ENCODE measurements around the gene OMD. TPM values are rescaled to one million over a fixed set of nuclear protein-coding genes. Genes with fewer than 3 reads are reported as not detected.

Gene OMD
- total RNA-seq, 1 donor from 2014 or later = not detected

- Mint-ChIP-seq H3K4me3 (ENCODE audit: low read depth) (no peak overlapping the region), H3K36me3 (ENCODE audit: insufficient read depth) (peaks cover 1% of the 10 kb centered on the region), H3K9me3 (ENCODE audit: low read depth) (no peaks in the 10 kb centered on the region), H3K27ac (no peak overlapping the region), H3K27me3 (no peaks in the 10 kb centered on the region), H3K4me1 (ENCODE audit: low read depth) (peaks cover 2% of the 10 kb centered on the region)
- DNase-seq (ENCODE audit: low spot score, unreplicated experiment) = no peak
- no peak for TF ChIP-seq CTCF (IDR thresholded peaks at IDR 0.05; ENCODE audit: unreplicated experiment)
Measured at GRCh38 chr9:92378865-92379560, 45.3 kb downstream of the OMD start.

DNA sequence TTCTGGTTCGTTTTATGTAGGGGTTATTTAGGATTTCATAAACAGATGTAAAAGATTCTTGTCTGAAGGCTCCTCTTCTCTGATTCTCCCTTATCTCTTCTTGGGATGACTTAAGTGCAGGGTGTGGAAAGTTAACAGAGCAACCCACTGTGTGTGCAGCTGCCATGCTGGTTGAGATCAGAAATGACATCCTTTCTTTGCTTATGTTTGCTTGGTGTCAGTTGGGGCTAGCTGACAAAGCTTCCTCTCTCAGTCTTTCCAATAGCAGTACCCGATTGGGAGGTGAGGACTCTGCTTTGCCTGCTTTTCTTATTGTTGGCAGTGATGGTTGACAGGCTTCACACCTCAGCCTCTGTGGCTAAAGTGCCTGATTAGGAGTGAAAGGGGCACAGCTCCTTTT lies 46.4 kb downstream of the OMD start:
- DNase-seq (ENCODE audit: low spot score, unreplicated experiment) = no peak
- H3K27ac Mint-ChIP-seq = no peak overlapping the region
- H3K27me3 Mint-ChIP-seq = no peaks in the 10 kb centered on the region
- H3K4me3 Mint-ChIP-seq (ENCODE audit: low read depth) = no peak overlapping the region
- H3K36me3 Mint-ChIP-seq (ENCODE audit: insufficient read depth) = peaks cover 1% of the 10 kb centered on the region
- peaks cover under 1% of the 10 kb centered on the region for H3K9me3 Mint-ChIP-seq (ENCODE audit: low read depth)
- TF ChIP-seq CTCF (IDR thresholded peaks at IDR 0.05; ENCODE audit: unreplicated experiment) = no peak
- peaks cover 2% of the 10 kb centered on the region for H3K4me1 Mint-ChIP-seq (ENCODE audit: low read depth)

DNA sequence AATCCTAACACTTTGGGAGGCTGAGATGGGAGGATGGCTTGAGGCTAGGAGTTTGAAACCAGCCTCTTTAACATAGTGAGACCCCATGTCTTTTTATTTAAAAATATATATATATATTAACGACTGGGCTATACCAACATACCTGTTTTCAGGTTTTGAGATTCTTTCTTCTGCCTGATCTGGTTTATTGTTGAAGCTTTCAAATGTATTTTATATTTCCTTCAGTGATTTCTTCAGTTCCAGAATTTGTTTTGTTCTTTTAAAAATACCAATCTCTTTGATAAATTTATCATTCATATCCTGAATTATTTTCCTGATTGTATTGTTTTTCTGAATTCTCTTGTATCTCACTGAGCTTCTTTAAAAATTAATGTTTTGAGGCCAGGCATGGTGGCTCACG lies 51.1 kb downstream of the OMD start:
- DNase-seq (ENCODE audit: low spot score, unreplicated experiment) = no peak
- H3K9me3 Mint-ChIP-seq (ENCODE audit: low read depth) = peaks cover 5% of the 10 kb centered on the region
- H3K4me1 Mint-ChIP-seq (ENCODE audit: low read depth) = no peaks in the 10 kb centered on the region
- TF ChIP-seq CTCF (IDR thresholded peaks at IDR 0.05; ENCODE audit: unreplicated experiment) = no peak
- no peaks in the 10 kb centered on the region for H3K27me3 Mint-ChIP-seq
- H3K36me3 Mint-ChIP-seq (ENCODE audit: insufficient read depth) = peaks cover 3% of the 10 kb centered on the region
- no peak overlapping the region for H3K4me3 Mint-ChIP-seq (ENCODE audit: low read depth)
- H3K27ac Mint-ChIP-seq = no peak overlapping the region

- Mint-ChIP-seq H3K27me3 (no peaks in the 10 kb centered on the region), H3K36me3 (ENCODE audit: insufficient read depth) (peaks cover 2% of the 10 kb centered on the region), H3K4me3 (ENCODE audit: low read depth) (no peak overlapping the region), H3K9me3 (ENCODE audit: low read depth) (peaks cover 5% of the 10 kb centered on the region), H3K27ac (no peak overlapping the region), H3K4me1 (ENCODE audit: low read depth) (no peaks in the 10 kb centered on the region)
- no peak for DNase-seq (ENCODE audit: low spot score, unreplicated experiment)
- TF ChIP-seq CTCF (IDR thresholded peaks at IDR 0.05; ENCODE audit: unreplicated experiment) = no peak
Measured at GRCh38 chr9:92369075-92369474, 55.2 kb downstream of the OMD start.

Other genes with a start within 250 kb of the OMD start
- gene IARS1, start 130.8 kb downstream of the OMD start, total RNA-seq = 170 and 186 TPM in 2 replicates
- 37.7 and 38.3 TPM in 2 replicates for gene NOL8, start 99.1 kb downstream of the OMD start, total RNA-seq
- 5.0 and 6.9 TPM in 2 replicates for gene CENPP, start 98.5 kb downstream of the OMD start, total RNA-seq
- gene OGN, start 19.9 kb downstream of the OMD start, total RNA-seq = not detected in 2 replicates
- not detected in 2 replicates for gene ASPN, start 58.0 kb upstream of the OMD start, total RNA-seq
- 0.31 and 0.77 TPM in 2 replicates for gene ECM2, start 111.5 kb upstream of the OMD start, total RNA-seq
- gene IPPK, start 245.7 kb upstream of the OMD start, total RNA-seq = 10.2 and 10.8 TPM in 2 replicates